Right atrium auricular region (tissue), 2 donors: Measurements from ENCODE around the gene ANKS1B. TPM values are rescaled to one million over a fixed set of nuclear protein-coding genes. Genes with fewer than 3 reads are reported as not detected.

ENCODE experiments used
- DNase-seq: peaks from one replicate; pipeline ENCODE4 v3.0.0-alpha.2; 2019; ENCODE audit warnings: low spot score
- H3K27ac ChIP-seq, 2 donors: fragments of 200-600 bp; sonication (generic); 1 replicate in 1 of 2; 2 replicates in 1 of 2; pipeline ENCODE4 v1.5.1; 2016 to 2019
- H3K27me3 ChIP-seq, 2 donors: fragments of 200-600 bp; sonication (generic); one replicate each; pipeline versions ENCODE4 v1.5.1 to v1.6.0; 2017 to 2019
- H3K36me3 ChIP-seq: fragments of 200-600 bp; sonication (generic); one replicate; pipeline ENCODE4 v1.5.1; 2016
- H3K4me1 ChIP-seq, 2 donors: fragments of 200-600 bp; sonication (generic); one replicate each; pipeline versions ENCODE4 v1.5.1 to v1.6.0; 2017 to 2019
- H3K4me3 ChIP-seq, 2 donors: fragments of 200-600 bp; sonication (generic); 1 replicate in 1 of 2; 2 replicates in 1 of 2; pipeline ENCODE4 v1.5.1; 2017 to 2019; ENCODE audit warnings: mild to moderate bottlenecking in 1 of 2, moderate library complexity in 1 of 2
- H3K9me3 ChIP-seq, 2 donors: fragments of 200-600 bp; sonication (generic); one replicate each; pipeline ENCODE4 v1.5.1; 2019
- CTCF ChIP-seq, 2 donors: fragments of 200-600 bp; sonication (generic); IDR thresholded peaks; one replicate each; pipeline ENCODE4 v1.5.1; 2019; ENCODE audit warnings: antibody characterized with exemption in 2 of 2
- total RNA-seq, 2 donors: library from RNA; depleted of rRNA; stranded (reverse); fragments of >200 nt; gene quantifications; one replicate each; pipeline ENCODE4 v1.1.0, GENCODE V29; 2016

ANKS1B gene
- total RNA-seq, 2 donors from 2014 or later, result 2.4 to 3.1 TPM

- Histone ChIP-seq H3K36me3 (no peaks in the 10 kb centered on the region), H3K9me3 (no peaks in the 10 kb centered on the region), H3K27ac (no peak overlapping the region), H3K4me1 (peaks cover 0 to 7% of the 10 kb centered on the region in 2 donors), H3K4me3 (no peak overlapping the region), H3K27me3 (no peaks in the 10 kb centered on the region)
- no peak for TF ChIP-seq CTCF (IDR thresholded peaks at IDR 0.05)
- DNase-seq, result no peak
These were observed 849.4 kb downstream of the ANKS1B start for GRCh38 chr12:99135376-99135775.

DNA sequence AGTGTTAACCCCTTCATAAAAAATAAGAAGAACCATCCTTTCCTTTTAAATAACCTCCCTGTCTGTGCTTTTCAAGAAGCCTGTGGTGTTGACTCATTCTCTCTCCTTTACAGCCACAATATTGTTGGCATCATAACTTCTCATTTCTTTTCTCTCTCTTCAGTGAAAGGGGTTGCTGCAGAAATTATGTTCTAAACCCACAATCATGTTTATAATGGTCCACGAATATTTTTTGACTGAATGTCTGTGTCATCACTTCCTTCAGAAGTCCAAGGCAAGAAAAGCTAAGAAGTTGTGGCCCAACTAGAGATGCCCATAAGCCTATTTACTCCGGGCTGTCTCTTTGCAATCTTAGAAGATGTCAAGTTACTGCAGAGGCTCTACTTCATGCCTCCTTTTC, 851.3 kb downstream of the ANKS1B start:
- no peak for TF ChIP-seq CTCF (IDR thresholded peaks at IDR 0.05)
- Histone ChIP-seq H3K4me3 (no peak overlapping the region), H3K36me3 (no peaks in the 10 kb centered on the region), H3K9me3 (no peaks in the 10 kb centered on the region), H3K4me1 (peaks cover 0 to 7% of the 10 kb centered on the region in 2 donors), H3K27me3 (no peaks in the 10 kb centered on the region), H3K27ac (no peak overlapping the region)
- DNase-seq, result no peak

GRCh38 chr12:99131751-99132199, 853.0 kb downstream of the ANKS1B start:
- Histone ChIP-seq H3K4me3 (peak overlapping the region in 1 of 2 donors; percentile 6), H3K27me3 (no peaks in the 10 kb centered on the region), H3K27ac (peak overlapping the region; percentile 49 to 53), H3K36me3 (no peaks in the 10 kb centered on the region), H3K9me3 (no peaks in the 10 kb centered on the region), H3K4me1 (peaks cover 0 to 7% of the 10 kb centered on the region in 2 donors)
- no peak for DNase-seq
- no peak for TF ChIP-seq CTCF (IDR thresholded peaks at IDR 0.05)

- H3K4me3 ChIP-seq, result peak overlapping the region in 1 of 2 donors; percentile 18
- DNase-seq, result no peak
- no peaks in the 10 kb centered on the region for H3K9me3 ChIP-seq
- TF ChIP-seq CTCF (IDR thresholded peaks at IDR 0.05), result no peak
- no peaks in the 10 kb centered on the region for H3K36me3 ChIP-seq
- H3K27me3 ChIP-seq, result no peaks in the 10 kb centered on the region
- peak overlapping the region; percentile 49 to 53 for H3K27ac ChIP-seq
- peaks cover 0 to 7% of the 10 kb centered on the region in 2 donors for H3K4me1 ChIP-seq
These were observed 853.8 kb downstream of the ANKS1B start for GRCh38 chr12:99130808-99131553.

DNA sequence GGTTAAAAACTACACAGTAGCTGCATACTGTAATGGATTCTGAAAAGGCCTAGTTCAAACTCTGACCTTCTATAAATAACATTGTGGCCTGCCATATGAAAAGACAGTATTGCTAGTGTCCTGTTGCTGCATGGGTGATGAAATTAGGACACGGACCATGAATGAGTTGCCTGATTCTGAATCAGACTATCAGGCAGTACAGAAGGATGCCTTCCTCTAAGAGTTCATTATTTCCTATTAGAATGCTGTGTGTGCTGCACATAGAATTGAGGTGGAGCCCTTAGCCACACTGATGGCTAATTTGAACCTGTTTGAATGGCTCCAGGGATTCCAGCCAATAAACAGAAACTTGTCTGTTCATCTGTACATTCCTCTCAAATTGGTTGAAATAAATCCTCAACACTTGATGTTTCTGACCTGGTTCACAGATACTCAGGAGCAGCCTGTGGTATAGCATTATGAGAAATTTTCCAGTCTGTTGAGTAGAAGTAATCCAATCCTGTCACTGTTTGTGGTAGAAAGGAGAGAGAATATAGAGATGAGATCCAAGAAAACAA, 856.4 kb downstream of the ANKS1B start:
- Histone ChIP-seq H3K36me3 (no peaks in the 10 kb centered on the region), H3K27ac (no peak overlapping the region), H3K4me1 (peaks cover 0 to 7% of the 10 kb centered on the region in 2 donors), H3K4me3 (no peak overlapping the region), H3K9me3 (no peaks in the 10 kb centered on the region), H3K27me3 (no peaks in the 10 kb centered on the region)
- no peak for TF ChIP-seq CTCF (IDR thresholded peaks at IDR 0.05)
- no peak for DNase-seq
